HG02763 (cell line): ENCODE data around the gene RBM7.
A peak's percentile ranks its signal among the peaks of the same experiment; 100 is the strongest.

Experiments used
- ATAC-seq: cut with Tn5 transposase; IDR thresholded peaks from one replicate; pipeline ENCODE4 v1.9.1; 2021; ENCODE audit warnings: mild to moderate bottlenecking, moderate library complexity; ENCODE audit not compliant: unreplicated experiment

Gene RBM7

GRCh38 chr11:114400216-114400914, at the start of gene RBM7, which contains the start of gene C11orf71:
TSS of gene RBM7 (plus strand) at chr11:114400666. CDS start at chr11:114400672, 6 bp downstream.
TSS of gene C11orf71 (minus strand) at chr11:114400511. CDS start at chr11:114400331, 180 bp downstream.
- ATAC-seq: peak; percentile 94

DNA sequence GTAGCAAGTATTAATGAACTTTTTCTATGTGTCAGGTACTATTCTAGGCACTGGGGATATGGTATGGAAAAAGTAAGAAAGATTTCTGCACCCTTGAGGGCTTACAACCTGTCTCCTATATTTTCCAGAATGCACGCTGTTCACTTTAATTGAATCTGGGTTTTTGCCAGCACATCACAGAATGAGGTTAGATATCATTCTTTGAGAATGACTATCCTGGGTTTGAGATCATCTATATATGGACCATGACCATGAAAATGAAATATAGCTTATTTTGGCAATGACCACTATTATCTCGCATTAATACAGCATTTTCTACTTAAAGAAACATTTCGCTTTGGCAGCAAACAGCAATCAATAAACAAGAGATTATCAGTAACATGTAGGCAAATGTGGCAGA, 47.0 kb upstream of the RBM7 start:
- no peak for ATAC-seq

GRCh38 chr11:114354076-114354475, 46.4 kb upstream of the RBM7 start:
- no peak for ATAC-seq

- ATAC-seq: no peak
These were observed 41.8 kb upstream of the RBM7 start for GRCh38 chr11:114358716-114359115.

DNA sequence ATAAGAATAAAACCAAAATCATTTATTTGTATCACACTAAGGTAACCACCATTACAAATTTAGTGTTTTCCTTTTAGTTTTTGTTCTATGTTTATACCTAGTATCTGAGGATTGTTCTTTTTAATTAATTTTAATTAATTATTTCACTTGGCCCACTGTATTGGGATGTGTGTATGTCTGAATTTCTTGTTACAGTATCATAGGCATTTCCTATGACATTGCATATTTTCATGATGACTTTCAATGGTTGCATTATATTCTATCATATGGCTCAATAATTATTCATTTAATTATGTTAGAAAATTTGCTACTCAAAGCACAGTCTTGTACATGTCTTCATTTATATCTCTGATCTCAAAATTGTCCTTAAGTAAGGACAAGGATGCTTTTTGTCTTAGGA, 41.1 kb upstream of the RBM7 start:
- ATAC-seq: no peak

DNA sequence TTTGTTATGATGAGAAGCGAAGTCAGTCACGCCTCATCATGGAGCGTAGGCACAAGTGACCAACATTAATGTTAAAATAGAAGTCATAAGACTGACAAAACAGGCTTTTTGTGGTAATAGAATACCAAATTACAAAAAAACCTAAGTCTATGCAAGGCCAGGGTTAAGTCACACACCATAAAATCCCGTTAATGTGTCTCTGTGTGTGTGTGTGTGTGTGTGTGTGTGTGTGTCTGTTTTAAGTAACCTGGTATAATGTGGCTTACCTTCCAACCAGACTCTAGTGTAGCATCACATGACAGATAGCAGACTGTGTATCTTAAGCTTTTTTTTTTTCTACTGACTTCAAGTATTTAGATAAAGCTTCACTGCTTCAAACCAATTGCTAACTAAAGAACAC, 38.1 kb upstream of the RBM7 start:
- no peak for ATAC-seq

GRCh38 chr11:114362958-114363357, 37.5 kb upstream of the RBM7 start:
- no peak for ATAC-seq

DNA sequence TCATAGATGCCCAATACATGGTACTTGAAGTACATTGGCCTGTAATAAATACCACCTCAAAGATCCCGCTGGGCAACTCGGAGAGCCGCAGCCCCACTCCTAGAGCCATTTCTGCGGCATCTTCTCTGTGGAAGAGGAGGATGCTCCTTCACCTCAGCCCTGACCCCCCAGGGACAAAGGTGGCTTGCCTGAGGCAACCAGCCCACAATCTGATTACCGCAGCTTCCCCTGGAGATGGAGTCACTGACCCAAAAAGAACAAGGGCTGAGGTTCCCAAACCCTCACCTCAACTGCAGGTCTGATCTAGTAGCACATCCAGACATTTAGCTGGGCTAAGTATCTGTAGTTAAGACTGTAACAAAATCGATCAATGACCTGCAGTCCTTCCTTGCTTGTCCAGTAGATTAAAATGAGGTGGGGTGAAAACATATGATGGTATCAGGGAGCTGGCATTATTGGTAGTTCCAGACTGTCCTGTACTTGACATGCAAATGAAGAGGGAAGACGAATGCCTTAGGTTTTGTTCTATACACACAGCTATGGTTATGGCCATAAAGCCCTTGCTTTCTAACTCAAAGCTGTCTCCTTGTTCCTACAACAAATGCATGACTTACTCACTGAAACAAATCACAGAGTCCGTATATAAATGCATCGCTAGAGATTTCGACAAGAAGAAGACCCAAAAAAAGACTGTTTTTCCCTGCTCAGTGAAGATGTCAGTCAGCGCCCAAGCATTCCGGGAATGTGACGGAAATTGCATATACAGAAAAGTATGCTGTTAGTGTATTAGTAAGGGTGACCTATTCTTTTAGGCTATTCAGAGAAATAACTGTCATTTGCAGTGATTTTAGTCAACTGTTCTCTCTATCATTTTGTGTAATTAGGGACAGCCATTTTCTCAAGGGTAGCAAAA, 33.9 kb upstream of the RBM7 start:
- no peak for ATAC-seq

GRCh38 chr11:114367244-114367957, 33.1 kb upstream of the RBM7 start:
- no peak for ATAC-seq

- no peak for ATAC-seq
These were observed 31.4 kb upstream of the RBM7 start for GRCh38 chr11:114368918-114369680.

DNA sequence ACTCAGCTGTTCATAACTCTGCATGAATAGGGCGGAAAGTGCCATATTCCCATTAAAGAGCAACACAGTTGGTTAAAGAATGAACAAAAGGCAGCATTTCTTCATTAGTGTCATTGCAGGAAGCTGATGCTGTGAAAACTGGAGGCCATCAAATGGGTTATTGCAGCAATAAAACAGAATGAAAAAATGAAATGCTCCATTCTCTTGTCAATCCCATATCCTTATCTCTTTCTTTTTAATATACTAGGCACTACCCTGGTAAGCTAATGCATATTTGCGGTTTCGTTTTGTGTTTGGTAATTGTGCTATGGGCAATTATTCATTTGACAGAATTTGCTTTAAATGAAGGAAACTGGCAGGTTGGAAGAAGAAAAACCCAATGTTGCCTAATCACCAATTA, 25.4 kb upstream of the RBM7 start:
- no peak for ATAC-seq

- no peak for ATAC-seq
These were observed 22.7 kb upstream of the RBM7 start for GRCh38 chr11:114377612-114378267.

DNA sequence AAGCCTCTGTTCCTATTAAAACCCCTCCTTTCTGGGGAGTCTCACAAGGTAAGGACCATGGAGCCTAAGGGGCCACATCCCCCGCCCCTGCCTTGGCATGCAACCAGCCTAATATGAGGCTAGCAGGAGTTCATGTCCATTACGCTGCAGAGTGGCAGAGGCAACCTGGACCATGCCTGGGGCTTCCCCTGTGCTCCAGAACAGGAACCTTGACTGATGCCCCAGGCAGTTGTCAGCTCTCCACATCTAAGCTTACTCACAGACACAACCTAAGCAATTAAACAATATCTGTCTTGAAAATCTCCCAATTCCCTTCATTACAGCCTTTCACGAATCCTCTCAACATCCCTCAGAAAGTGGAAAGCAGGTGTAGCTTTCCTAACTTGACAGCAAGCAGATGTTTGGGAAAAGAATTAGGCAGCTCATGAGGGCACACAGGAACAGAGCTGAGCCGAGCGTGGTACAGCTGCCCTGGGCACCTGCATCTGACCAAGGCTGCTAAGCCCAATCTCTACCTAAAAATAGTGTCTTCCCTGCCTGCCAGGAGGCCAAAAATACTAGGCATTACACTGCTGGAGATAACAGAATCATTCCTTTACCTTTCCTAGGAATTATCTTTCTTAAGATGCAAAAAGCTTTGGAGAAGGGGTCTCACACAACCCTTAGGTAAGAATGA, 20.9 kb upstream of the RBM7 start:
- ATAC-seq: no peak

- ATAC-seq: no peak
These were observed 18.0 kb upstream of the RBM7 start for GRCh38 chr11:114382509-114382908.

DNA sequence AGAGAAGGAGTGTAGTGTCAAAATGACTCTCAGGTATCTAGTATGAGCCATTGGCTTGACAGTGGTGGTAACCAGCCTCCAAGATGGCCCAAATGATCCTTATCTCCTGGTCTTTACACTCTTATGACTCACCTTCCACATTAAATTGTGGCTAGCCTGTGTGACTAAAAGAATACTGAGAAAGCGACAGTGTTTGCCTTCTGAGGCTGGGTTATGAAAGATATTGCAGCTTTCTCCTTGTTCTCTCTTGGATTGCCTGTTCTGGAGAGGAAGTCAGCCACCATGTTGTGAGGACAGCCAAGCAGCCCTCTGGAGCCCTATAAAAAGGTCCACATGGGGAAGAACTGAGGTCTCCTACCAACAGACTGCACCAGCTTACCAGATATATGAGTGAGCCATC, 16.0 kb upstream of the RBM7 start:
- no peak for ATAC-seq

GRCh38 chr11:114386131-114386530, 14.3 kb upstream of the RBM7 start:
- ATAC-seq: no peak

DNA sequence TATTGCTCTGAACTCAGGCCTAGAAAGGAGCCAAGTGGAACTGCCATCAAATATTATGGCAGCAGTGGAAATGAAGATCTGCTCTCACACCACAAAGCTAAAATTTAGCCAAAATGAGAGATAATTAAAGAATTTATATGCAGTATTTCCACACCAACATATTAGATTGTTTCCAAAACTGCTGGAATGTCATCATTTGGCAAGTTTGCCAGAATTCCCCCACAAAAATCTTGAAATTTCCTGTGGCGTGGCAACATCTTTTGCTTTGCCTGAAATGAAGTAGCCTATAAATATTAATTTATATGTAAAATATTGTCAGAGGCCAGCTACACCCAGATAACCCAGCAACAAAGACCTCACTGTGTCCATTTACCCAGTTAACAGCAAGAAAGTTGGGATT, 13.9 kb upstream of the RBM7 start:
- no peak for ATAC-seq

DNA sequence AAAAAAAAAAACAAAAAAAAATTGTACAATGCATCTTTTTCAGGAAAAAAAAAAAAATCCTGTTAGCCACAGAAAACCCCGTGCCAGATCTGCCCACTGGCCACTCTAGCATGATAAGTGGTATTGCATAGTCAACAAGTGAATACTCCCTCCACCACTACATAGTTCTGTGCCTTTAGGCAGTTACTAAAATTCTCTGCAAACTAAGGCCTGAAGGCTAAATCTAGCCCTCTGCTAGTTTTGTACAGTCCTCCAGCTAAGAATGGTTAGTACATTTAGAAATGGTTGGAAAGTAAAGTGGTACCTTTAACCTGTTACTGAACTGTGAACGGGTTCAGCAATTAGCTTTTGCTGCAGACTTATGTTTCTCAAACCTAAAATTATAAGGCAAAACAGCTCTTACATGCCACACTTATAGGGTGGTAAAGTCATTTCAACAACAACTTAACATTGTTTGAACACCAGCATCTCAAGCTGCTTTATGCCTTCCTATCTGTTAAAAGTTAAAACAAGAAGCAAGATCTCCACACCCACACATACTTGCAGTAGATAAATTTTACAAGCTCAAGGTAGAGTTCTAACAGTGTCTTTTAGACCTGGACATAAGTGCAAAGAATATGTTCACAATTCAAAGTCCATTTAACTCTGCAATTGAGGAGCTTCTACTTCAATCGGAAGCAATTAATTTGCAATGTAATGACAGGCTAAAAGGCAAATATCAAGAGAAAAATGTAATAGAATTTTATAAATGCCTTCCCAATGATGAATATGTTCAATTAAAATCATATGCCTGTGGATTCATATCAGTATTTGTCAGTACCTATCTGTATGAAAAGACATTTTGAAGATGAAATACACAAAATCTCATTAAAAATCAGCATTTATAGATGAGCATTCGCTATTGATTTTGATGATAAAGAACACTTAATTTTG, 7.5 kb upstream of the RBM7 start:
- ATAC-seq: no peak

- no peak for ATAC-seq
These were observed 4.7 kb upstream of the RBM7 start for GRCh38 chr11:114395736-114396135.
